Activated gamma-delta T cell (primary cell): ENCODE results near the gene SERHL2.
"Not testable (repeated sequence)": the region's sequence is repeated elsewhere in the genome, so short reads cannot be mapped to it uniquely, and the experiment has no call there.

Source experiments
- DNase-seq: peaks from one replicate; lab custom pipeline; 2025; lab: John Stamatoyannopoulos, UW

Gene SERHL2

GRCh38 chr22:42535082-42535731 lies 18.5 kb upstream of the SERHL2 start:
- DNase-seq: not testable (repeated sequence)

- no peak for DNase-seq
Measured at GRCh38 chr22:42536166-42536565, 17.6 kb upstream of the SERHL2 start.

- DNase-seq: not testable (repeated sequence)
Measured at GRCh38 chr22:42536634-42537033, 17.1 kb upstream of the SERHL2 start.

- DNase-seq: not testable (repeated sequence)
Measured at GRCh38 chr22:42537199-42537831, 16.4 kb upstream of the SERHL2 start.

GRCh38 chr22:42539236-42539771 lies 14.5 kb upstream of the SERHL2 start:
- DNase-seq: not testable (repeated sequence)

GRCh38 chr22:42544686-42545085 lies 9.1 kb upstream of the SERHL2 start:
- no peak for DNase-seq

- no peak for DNase-seq
Measured at GRCh38 chr22:42547562-42547961, 6.2 kb upstream of the SERHL2 start.

- DNase-seq: not testable (repeated sequence)
Measured at GRCh38 chr22:42548126-42548525, 5.6 kb upstream of the SERHL2 start.

- DNase-seq: no peak
Measured at GRCh38 chr22:42548597-42549330, 5.0 kb upstream of the SERHL2 start.

- no peak for DNase-seq
Measured at GRCh38 chr22:42549331-42550060, 4.3 kb upstream of the SERHL2 start.

- not testable (repeated sequence) for DNase-seq
Measured at GRCh38 chr22:42552294-42552647, 1.5 kb upstream of the SERHL2 start.

- DNase-seq: no peak
Measured at GRCh38 chr22:42560381-42560780, 6.6 kb downstream of the SERHL2 start.

GRCh38 chr22:42560781-42561180 lies 7.0 kb downstream of the SERHL2 start:
- no peak for DNase-seq

GRCh38 chr22:42561856-42562255 lies 8.1 kb downstream of the SERHL2 start:
- DNase-seq: no peak

GRCh38 chr22:42562279-42562678 lies 8.5 kb downstream of the SERHL2 start:
- DNase-seq: no peak

- DNase-seq: no peak
Measured at GRCh38 chr22:42562684-42563083, 8.9 kb downstream of the SERHL2 start.

- not testable (repeated sequence) for DNase-seq
Measured at GRCh38 chr22:42563943-42564342, 10.2 kb downstream of the SERHL2 start.

GRCh38 chr22:42564699-42565098 lies 10.9 kb downstream of the SERHL2 start:
- no peak for DNase-seq

- DNase-seq: no peak
Measured at GRCh38 chr22:42565956-42566355, 12.2 kb downstream of the SERHL2 start.

GRCh38 chr22:42567950-42568349 lies 14.2 kb downstream of the SERHL2 start:
- DNase-seq: not testable (repeated sequence)

- not testable (repeated sequence) for DNase-seq
Measured at GRCh38 chr22:42570580-42570979, 16.8 kb downstream of the SERHL2 start.

GRCh38 chr22:42571068-42571467 lies 17.3 kb downstream of the SERHL2 start:
- not testable (repeated sequence) for DNase-seq
